Cardiac muscle cell (in vitro differentiated cells and primary cell): Measurements from ENCODE around the gene GABBR1. TPM values are rescaled to one million over a fixed set of nuclear protein-coding genes. Genes with fewer than 3 reads are reported as not detected.
"Not testable (repeated sequence)": the region's sequence is repeated elsewhere in the genome, so short reads cannot be mapped to it uniquely, and the experiment has no call there.

Source experiments
- DNase-seq, 2 donors: peaks; one replicate each; pipeline versions ENCODE4 v3.0.0 to v3.0.0-alpha.2; 2010 to 2017; ENCODE audit warnings: low read depth in 1 of 2, low spot score in 1 of 2
- H3K27ac ChIP-seq: fragments of 200-600 bp; sonication (generic); 2 replicates; pipeline ENCODE4 v1.5.1; 2016
- H3K27me3 ChIP-seq: fragments of 200-600 bp; sonication (generic); 2 replicates; pipeline ENCODE4 v1.6.0; 2016; ENCODE audit warnings: control low read depth
- H3K36me3 ChIP-seq: fragments of 200-600 bp; sonication (generic); 2 replicates; pipeline ENCODE4 v1.5.1; 2016; ENCODE audit warnings: control low read depth
- H3K4me1 ChIP-seq: fragments of 200-600 bp; sonication (generic); 2 replicates; pipeline ENCODE4 v1.8.1; 2017; ENCODE audit warnings: low read depth, mild to moderate bottlenecking, mixed run types
- H3K4me3 ChIP-seq: fragments of 200-600 bp; sonication (generic); 2 replicates; pipeline ENCODE4 v1.5.1; 2016; ENCODE audit warnings: mild to moderate bottlenecking
- H3K9me3 ChIP-seq: fragments of 200-600 bp; sonication (generic); 2 replicates; pipeline ENCODE4 v1.5.1; 2017; ENCODE audit warnings: low read depth, mild to moderate bottlenecking, control low read depth
- CTCF ChIP-seq: IDR thresholded peaks from 2 replicates; pipeline ENCODE4 v1.5.1; 2012; ENCODE audit warnings: low read depth, mild to moderate bottlenecking, low read length
- polyA plus RNA-seq: library from polyadenylated mRNA; unstranded; fragments of >200 nt; fragmentation: Nextera tagmentation; extraction: Ambion mirVana; gene quantifications from 2 replicates; pipeline ENCODE4 v1.2.1, GENCODE V29; 2016
- total RNA-seq: library from RNA; depleted of rRNA; stranded (reverse); fragments of >200 nt; gene quantifications from 2 replicates; pipeline ENCODE4 v1.2.3, GENCODE V29; 2016

GABBR1 gene
- total and polyA plus RNA-seq, 2 experiments from 2014 or later: 67.0 to 101 TPM

GRCh38 chr6:29678114-29678513, 45.1 kb upstream of the GABBR1 start:
- H3K4me1 ChIP-seq: peaks cover 15% of the 10 kb centered on the region
- H3K36me3 ChIP-seq: no peaks in the 10 kb centered on the region
- H3K27ac ChIP-seq: peak overlapping the region; percentile 98
- H3K27me3 ChIP-seq: no peaks in the 10 kb centered on the region
- H3K9me3 ChIP-seq: no peaks in the 10 kb centered on the region
- TF ChIP-seq CTCF: no peak
- DNase-seq: no peak
- H3K4me3 ChIP-seq: no peak overlapping the region

GRCh38 chr6:29676981-29677601, 44.1 kb upstream of the GABBR1 start:
- no peaks in the 10 kb centered on the region for H3K27me3 ChIP-seq
- H3K27ac ChIP-seq: peak overlapping the region; percentile 98
- no peak for TF ChIP-seq CTCF

GRCh38 chr6:29675561-29675960, 42.6 kb upstream of the GABBR1 start:
- no peak overlapping the region for H3K27ac ChIP-seq
- TF ChIP-seq CTCF: no peak
- no peaks in the 10 kb centered on the region for H3K27me3 ChIP-seq
- H3K4me3 ChIP-seq: no peak overlapping the region
- no peaks in the 10 kb centered on the region for H3K9me3 ChIP-seq
- peaks cover 15% of the 10 kb centered on the region for H3K4me1 ChIP-seq
- DNase-seq: no peak
- no peaks in the 10 kb centered on the region for H3K36me3 ChIP-seq

More at GRCh38 chr6:29676981-29677601, 44.1 kb upstream of the GABBR1 start:
- no peaks in the 10 kb centered on the region for H3K36me3 ChIP-seq
- peak; percentile 49 to 65 for DNase-seq
- peaks cover 15% of the 10 kb centered on the region for H3K4me1 ChIP-seq
- H3K9me3 ChIP-seq: no peaks in the 10 kb centered on the region
- no peak overlapping the region for H3K4me3 ChIP-seq

GRCh38 chr6:29674008-29674407, 41.0 kb upstream of the GABBR1 start:
- Histone ChIP-seq H3K9me3 (no peaks in the 10 kb centered on the region), H3K27ac (no peak overlapping the region), H3K4me1 (peaks cover 12% of the 10 kb centered on the region), H3K27me3 (no peaks in the 10 kb centered on the region), H3K36me3 (no peaks in the 10 kb centered on the region), H3K4me3 (no peak overlapping the region)
- TF ChIP-seq CTCF: no peak
- DNase-seq: no peak

- Histone ChIP-seq H3K9me3 (no peaks in the 10 kb centered on the region), H3K4me1 (peaks cover 13% of the 10 kb centered on the region)
- no peak for TF ChIP-seq CTCF
These were observed 40.2 kb upstream of the GABBR1 start for GRCh38 chr6:29673161-29673560.

GRCh38 chr6:29672116-29672515, 39.1 kb upstream of the GABBR1 start:
- H3K4me1 ChIP-seq: peaks cover 18% of the 10 kb centered on the region
- not testable (repeated sequence) for DNase-seq, H3K9me3 ChIP-seq, H3K27me3 ChIP-seq, H3K36me3 ChIP-seq, H3K27ac ChIP-seq, H3K4me3 ChIP-seq

More at GRCh38 chr6:29673161-29673560, 40.2 kb upstream of the GABBR1 start:
- Histone ChIP-seq H3K4me3 (no peak overlapping the region), H3K36me3 (no peaks in the 10 kb centered on the region), H3K27me3 (no peaks in the 10 kb centered on the region), H3K27ac (no peak overlapping the region)
- DNase-seq: no peak
